Measurements from ENCODE around the gene ZNF200. TPM values are rescaled to one million over a fixed set of nuclear protein-coding genes. Genes with fewer than 3 reads are reported as not detected.
"Not testable (repeated sequence)": the region's sequence is repeated elsewhere in the genome, so short reads cannot be mapped to it uniquely, and the experiment has no call there.

The ZNF200 gene
- total RNA-seq, 2 donors from 2014 or later = 3.2 to 4.9 TPM

DNA sequence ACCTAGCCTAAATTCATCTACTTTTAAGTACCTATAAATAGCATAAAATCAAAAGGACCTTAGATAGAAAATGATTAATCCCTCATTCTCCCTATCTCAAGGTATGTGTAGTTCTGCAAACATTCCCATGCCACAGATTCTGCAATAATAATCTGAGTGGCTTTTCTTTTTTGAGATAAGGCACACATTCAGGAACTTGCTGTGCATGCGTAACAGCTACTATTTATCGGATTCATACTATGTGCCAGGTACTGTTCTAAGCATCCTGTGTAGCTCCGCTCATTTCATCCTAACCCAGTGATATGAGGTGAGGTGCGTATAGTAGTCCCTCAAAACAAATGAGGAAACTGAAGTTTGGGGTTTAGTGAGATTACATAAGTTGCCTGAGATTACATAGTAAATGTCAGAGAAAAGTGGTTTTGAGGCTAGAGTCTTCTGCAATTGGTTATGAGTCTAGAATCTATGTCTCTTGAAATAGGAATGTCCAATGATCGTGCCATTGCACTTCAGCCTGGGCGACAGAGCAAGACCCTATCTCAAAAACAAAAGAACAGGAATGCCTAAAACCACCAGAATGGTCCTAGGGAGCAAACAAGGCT lies 46.4 kb upstream of the ZNF200 start:
- DNase-seq (ENCODE audit: low spot score) = no peak
- Histone ChIP-seq H3K36me3 (peaks cover 7% of the 10 kb centered on the region), H3K9me3 (peaks cover 0 to 11% of the 10 kb centered on the region in 2 donors), H3K27ac (no peak overlapping the region), H3K27me3 (no peaks in the 10 kb centered on the region), H3K4me1 (peaks cover 0 to 33% of the 10 kb centered on the region in 2 donors), H3K4me3 (no peak overlapping the region)
- TF ChIP-seq, protein P1, sequence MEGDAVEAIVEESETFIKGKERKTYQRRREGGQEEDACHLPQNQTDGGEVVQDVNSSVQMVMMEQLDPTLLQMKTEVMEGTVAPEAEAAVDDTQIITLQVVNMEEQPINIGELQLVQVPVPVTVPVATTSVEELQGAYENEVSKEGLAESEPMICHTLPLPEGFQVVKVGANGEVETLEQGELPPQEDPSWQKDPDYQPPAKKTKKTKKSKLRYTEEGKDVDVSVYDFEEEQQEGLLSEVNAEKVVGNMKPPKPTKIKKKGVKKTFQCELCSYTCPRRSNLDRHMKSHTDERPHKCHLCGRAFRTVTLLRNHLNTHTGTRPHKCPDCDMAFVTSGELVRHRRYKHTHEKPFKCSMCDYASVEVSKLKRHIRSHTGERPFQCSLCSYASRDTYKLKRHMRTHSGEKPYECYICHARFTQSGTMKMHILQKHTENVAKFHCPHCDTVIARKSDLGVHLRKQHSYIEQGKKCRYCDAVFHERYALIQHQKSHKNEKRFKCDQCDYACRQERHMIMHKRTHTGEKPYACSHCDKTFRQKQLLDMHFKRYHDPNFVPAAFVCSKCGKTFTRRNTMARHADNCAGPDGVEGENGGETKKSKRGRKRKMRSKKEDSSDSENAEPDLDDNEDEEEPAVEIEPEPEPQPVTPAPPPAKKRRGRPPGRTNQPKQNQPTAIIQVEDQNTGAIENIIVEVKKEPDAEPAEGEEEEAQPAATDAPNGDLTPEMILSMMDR (IDR thresholded peaks at IDR 0.05) = no peak

- Histone ChIP-seq H3K9me3 (no peaks in the 10 kb centered on the region), H3K27ac (no peak overlapping the region), H3K27me3 (no peaks in the 10 kb centered on the region), H3K4me1 (no peaks in the 10 kb centered on the region), H3K4me3 (no peak overlapping the region), H3K36me3 (no peaks in the 10 kb centered on the region)
- TF ChIP-seq, protein P1 (IDR thresholded peaks at IDR 0.05) = no peak
- DNase-seq (ENCODE audit: low spot score) = no peak
Measured at GRCh38 chr16:3276679-3277078, 41.7 kb upstream of the ZNF200 start.

DNA sequence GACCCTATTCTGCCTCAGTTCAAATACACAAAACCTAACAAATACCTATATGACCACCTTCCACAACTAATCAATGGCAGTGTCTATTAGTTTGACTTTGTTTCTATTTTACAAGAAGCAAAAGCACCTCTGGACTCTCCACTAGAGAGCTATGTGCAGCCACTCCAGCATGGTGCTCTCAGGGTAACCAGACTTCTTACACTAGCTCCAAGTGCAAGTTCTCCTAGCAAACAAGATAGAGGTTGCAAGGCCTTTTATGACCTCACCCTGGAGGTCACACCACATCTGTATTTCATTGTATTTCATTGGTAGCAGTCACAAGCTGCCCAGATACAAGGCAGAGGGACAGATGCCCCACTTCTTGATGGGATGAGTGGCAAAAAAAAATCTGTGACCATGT lies 40.0 kb upstream of the ZNF200 start:
- no peak for DNase-seq (ENCODE audit: low spot score)
- H3K9me3 ChIP-seq = no peaks in the 10 kb centered on the region
- no peaks in the 10 kb centered on the region for H3K4me1 ChIP-seq
- TF ChIP-seq, protein P1 (IDR thresholded peaks at IDR 0.05) = no peak
- no peak overlapping the region for H3K27ac ChIP-seq
- no peak overlapping the region for H3K4me3 ChIP-seq
- no peaks in the 10 kb centered on the region for H3K36me3 ChIP-seq
- H3K27me3 ChIP-seq = no peaks in the 10 kb centered on the region

GRCh38 chr16:3274490-3274889 lies 39.5 kb upstream of the ZNF200 start:
- TF ChIP-seq, protein P1 (IDR thresholded peaks at IDR 0.05) = no peak
- no peak overlapping the region for H3K27ac ChIP-seq
- no peaks in the 10 kb centered on the region for H3K4me1 ChIP-seq
- DNase-seq (ENCODE audit: low spot score) = no peak
- no peaks in the 10 kb centered on the region for H3K36me3 ChIP-seq
- peaks cover 0 to under 1% of the 10 kb centered on the region in 2 donors for H3K9me3 ChIP-seq
- H3K27me3 ChIP-seq = no peaks in the 10 kb centered on the region
- no peak overlapping the region for H3K4me3 ChIP-seq

- H3K4me3 ChIP-seq; DNase-seq (ENCODE audit: low spot score); H3K4me1 ChIP-seq; H3K27me3 ChIP-seq; H3K27ac ChIP-seq: not testable (repeated sequence)
- H3K36me3 ChIP-seq = peaks cover 16% of the 10 kb centered on the region
- peaks cover 0 to 22% of the 10 kb centered on the region in 2 donors for H3K9me3 ChIP-seq
Measured at GRCh38 chr16:3271281-3271680, 36.3 kb upstream of the ZNF200 start.

- not testable (repeated sequence) for H3K4me1 ChIP-seq
- peaks cover 0 to 24% of the 10 kb centered on the region in 2 donors for H3K9me3 ChIP-seq
Measured at GRCh38 chr16:3270718-3271117, 35.8 kb upstream of the ZNF200 start.

GRCh38 chr16:3268294-3268693 lies 33.3 kb upstream of the ZNF200 start:
- no peaks in the 10 kb centered on the region for H3K27me3 ChIP-seq
- TF ChIP-seq, protein P1 (IDR thresholded peaks at IDR 0.05) = no peak
- peaks cover 22% of the 10 kb centered on the region for H3K36me3 ChIP-seq
- no peak overlapping the region for H3K27ac ChIP-seq
- no peak for DNase-seq (ENCODE audit: low spot score)
- no peak overlapping the region for H3K4me3 ChIP-seq
- peaks cover 0 to 34% of the 10 kb centered on the region in 2 donors for H3K9me3 ChIP-seq
- H3K4me1 ChIP-seq = peaks cover 0 to 16% of the 10 kb centered on the region in 2 donors

More at GRCh38 chr16:3270718-3271117, 35.8 kb upstream of the ZNF200 start:
- peaks cover 18% of the 10 kb centered on the region for H3K36me3 ChIP-seq
- not testable (repeated sequence) for H3K4me3 ChIP-seq; DNase-seq (ENCODE audit: low spot score); H3K27ac ChIP-seq; H3K27me3 ChIP-seq
